Mononuclear cell (primary cell): ENCODE data around the gene CNNM2. TPM values are rescaled to one million over a fixed set of nuclear protein-coding genes. Genes with fewer than 3 reads are reported as not detected.

Experiments used
- H3K27me3 ChIP-seq: 2 replicates; pipeline ENCODE4 v1.6.0; 2011; ENCODE audit warnings: low read length, control low read depth; ENCODE audit not compliant: insufficient read depth
- H3K4me1 ChIP-seq: 2 replicates; pipeline ENCODE4 v1.5.1; 2011; ENCODE audit warnings: mild to moderate bottlenecking, low read length, control low read depth; ENCODE audit not compliant: insufficient read depth
- H3K4me3 ChIP-seq: 2 replicates; pipeline ENCODE4 v1.5.1; 2011; ENCODE audit warnings: mild to moderate bottlenecking, low read length, moderate library complexity
- H3K9me3 ChIP-seq: 2 replicates; pipeline ENCODE4 v1.5.1; 2011; ENCODE audit warnings: low read depth, mild to moderate bottlenecking, control low read depth, low read length
- total RNA-seq: library from RNA; depleted of rRNA; stranded (reverse); fragments of >200 nt; gene quantifications from one replicate; pipeline ENCODE4 v1.2.3, GENCODE V29; 2012

The CNNM2 gene
- total RNA-seq, 1 donor = 7.3 TPM

DNA sequence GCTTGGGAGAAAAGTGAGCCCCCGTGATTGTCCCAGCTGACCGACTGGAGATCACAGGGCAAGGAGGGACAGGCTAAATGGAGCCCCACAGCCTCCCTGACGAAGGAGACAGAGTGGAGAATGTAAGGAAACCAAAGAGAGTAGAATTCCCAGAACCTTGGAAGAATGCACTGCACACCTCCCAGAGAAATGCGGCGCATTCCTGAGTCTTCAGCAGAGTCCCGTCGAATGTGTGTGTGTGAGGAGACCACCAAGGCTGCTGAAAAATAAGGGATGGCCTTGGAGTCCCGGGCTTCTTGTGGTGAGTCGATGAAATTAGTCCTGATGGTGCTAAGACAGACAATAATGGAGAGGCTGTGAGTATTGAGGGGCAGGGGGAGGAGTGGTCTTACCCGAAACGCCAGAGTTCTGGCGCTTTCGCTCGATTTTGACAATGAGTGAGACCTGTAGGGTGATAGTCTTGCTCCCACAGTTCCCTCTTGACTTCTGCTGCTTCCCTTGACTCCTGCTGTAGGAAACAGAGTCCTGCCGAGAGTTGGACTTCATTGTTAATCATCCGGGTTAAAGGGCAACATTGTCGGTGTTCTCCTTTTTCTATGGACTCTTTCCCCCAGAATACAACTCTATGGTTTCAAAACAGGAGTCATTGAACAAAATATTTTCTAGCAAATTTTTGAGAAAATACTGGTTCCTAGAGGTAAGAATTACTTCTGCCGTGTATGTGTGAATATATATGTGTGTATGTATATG, 103.2 kb downstream of the CNNM2 start:
- Histone ChIP-seq H3K4me3 (no peak overlapping the region), H3K27me3 (no peaks in the 10 kb centered on the region), H3K9me3 (no peaks in the 10 kb centered on the region)

GRCh38 chr10:103021900-103022293, 103.8 kb downstream of the CNNM2 start:
- H3K9me3 ChIP-seq = no peaks in the 10 kb centered on the region
- no peaks in the 10 kb centered on the region for H3K4me1 ChIP-seq
- no peak overlapping the region for H3K4me3 ChIP-seq
- no peaks in the 10 kb centered on the region for H3K27me3 ChIP-seq

More for the DNA sequence above, 103.2 kb downstream of the CNNM2 start:
- no peaks in the 10 kb centered on the region for H3K4me1 ChIP-seq

- H3K9me3 ChIP-seq = no peaks in the 10 kb centered on the region
- no peaks in the 10 kb centered on the region for H3K27me3 ChIP-seq
- no peak overlapping the region for H3K4me3 ChIP-seq
- H3K4me1 ChIP-seq = no peaks in the 10 kb centered on the region
Measured at GRCh38 chr10:103025696-103026095, 107.6 kb downstream of the CNNM2 start.

DNA sequence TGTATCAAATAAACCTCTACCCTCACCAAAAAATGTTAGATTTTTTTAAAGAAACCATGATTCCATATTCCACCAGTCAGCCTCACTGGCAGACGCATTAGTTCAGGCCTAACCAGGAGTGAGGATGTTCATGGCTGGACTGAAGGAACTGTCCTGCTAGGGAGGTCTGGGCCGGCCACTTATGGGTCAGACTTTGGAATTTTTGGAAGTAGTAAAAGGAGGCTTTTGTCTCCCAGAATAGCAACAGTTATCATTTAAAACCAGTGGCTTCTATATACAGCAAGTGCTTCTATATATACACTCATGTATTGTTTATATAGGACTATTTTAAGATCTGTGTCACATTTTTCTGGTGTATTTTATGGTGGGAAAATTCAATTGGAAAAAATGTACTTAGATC, 120.5 kb downstream of the CNNM2 start:
- H3K4me3 ChIP-seq = no peak overlapping the region

GRCh38 chr10:103040418-103040817, 122.3 kb downstream of the CNNM2 start:
- Histone ChIP-seq H3K9me3 (no peaks in the 10 kb centered on the region), H3K4me3 (no peak overlapping the region), H3K4me1 (no peaks in the 10 kb centered on the region), H3K27me3 (no peaks in the 10 kb centered on the region)

More for the DNA sequence above, 120.5 kb downstream of the CNNM2 start:
- Histone ChIP-seq H3K4me1 (no peaks in the 10 kb centered on the region), H3K27me3 (no peaks in the 10 kb centered on the region), H3K9me3 (no peaks in the 10 kb centered on the region)

DNA sequence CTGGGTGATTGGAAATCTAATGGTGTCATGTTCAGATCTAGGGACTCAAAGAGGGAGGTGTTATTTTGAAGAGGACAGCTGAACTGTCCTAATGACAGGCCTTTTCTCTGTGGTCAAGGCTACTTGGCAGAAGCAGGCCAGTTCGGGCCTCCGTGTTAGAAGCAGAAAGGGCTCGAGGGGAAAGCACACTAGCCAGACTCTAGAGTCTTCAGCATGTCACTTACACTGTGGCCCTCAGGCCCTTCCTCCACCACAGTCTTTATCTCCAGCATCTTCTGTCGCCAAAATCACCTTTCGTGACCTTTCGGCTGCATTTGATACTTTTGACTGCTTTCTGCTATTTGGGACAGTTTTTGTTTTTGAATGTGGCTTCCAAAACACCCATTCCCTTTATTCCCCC, 123.3 kb downstream of the CNNM2 start:
- Histone ChIP-seq H3K9me3 (no peaks in the 10 kb centered on the region), H3K4me3 (no peak overlapping the region), H3K4me1 (no peaks in the 10 kb centered on the region), H3K27me3 (no peaks in the 10 kb centered on the region)

DNA sequence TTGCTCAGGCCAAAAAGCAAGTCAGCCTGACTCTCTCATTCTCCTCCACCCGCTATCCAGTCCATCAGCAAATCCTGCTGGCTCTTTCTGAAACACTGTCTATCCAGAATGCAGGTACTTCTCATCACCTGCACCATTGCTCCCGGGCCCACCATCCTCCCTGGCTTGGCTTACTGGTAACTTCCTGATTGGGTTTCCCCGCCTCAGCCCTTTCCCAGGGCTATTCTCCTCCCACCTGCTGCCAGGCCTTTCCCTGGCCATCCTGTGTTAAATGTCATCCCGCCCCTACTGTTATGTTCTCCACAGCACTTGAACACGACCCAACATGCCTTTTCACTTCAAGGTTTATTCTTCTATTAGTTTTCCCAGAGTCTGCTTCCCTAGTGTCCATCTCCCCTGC, 124.0 kb downstream of the CNNM2 start:
- no peaks in the 10 kb centered on the region for H3K27me3 ChIP-seq
- H3K4me3 ChIP-seq = no peak overlapping the region
- H3K9me3 ChIP-seq = no peaks in the 10 kb centered on the region
- no peaks in the 10 kb centered on the region for H3K4me1 ChIP-seq

DNA sequence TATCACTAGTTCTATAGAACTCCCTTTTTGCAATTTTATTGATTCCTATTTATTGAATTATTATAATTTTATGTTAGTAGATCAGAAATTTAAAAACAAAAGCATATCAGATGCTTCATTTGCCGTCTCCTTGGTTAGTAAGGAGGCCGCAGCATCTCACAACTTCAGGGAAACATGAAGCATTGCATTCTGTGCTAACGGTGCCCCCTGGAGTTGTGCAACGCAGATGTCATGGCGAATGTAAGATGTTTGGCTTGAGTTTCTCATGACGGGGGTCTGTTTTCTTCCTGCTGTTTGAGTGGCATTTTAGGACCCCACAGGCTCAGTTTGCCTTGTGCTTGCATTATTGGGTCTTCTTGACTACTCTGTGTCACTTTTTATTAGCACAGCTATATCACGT, 124.8 kb downstream of the CNNM2 start:
- no peaks in the 10 kb centered on the region for H3K9me3 ChIP-seq
- H3K4me3 ChIP-seq = no peak overlapping the region
- no peaks in the 10 kb centered on the region for H3K27me3 ChIP-seq
- H3K4me1 ChIP-seq = no peaks in the 10 kb centered on the region

DNA sequence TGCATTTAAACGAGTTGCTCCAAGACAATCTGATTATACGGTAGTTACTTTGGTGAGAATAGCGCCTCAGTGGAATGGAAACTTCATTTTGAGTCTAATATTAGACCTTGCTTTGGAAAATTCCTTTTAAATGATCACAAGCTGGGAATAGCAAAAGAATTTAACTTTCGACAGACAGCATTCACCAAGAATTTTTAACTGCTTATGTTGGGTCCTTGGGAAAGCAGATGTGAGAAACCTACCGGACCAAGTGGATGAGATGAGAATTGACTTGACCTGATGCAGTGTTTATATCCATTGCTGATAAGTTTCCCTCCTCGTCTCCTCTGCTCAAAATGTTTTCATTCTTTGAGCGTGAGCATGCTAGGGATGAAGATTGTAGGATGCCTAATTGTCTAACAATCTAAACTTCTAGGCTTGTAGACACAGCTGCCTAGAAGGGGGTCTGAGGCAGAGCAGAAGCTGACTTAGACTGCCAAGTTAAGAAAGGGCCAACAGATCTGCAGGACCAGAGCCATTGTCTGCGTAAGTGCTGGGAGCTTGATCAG, 126.9 kb downstream of the CNNM2 start:
- H3K27me3 ChIP-seq = no peaks in the 10 kb centered on the region
- H3K4me3 ChIP-seq = no peak overlapping the region
- no peaks in the 10 kb centered on the region for H3K4me1 ChIP-seq
- no peaks in the 10 kb centered on the region for H3K9me3 ChIP-seq

GRCh38 chr10:103045961-103046360, 127.9 kb downstream of the CNNM2 start:
- H3K4me1 ChIP-seq = no peaks in the 10 kb centered on the region
- H3K4me3 ChIP-seq = no peak overlapping the region
- no peaks in the 10 kb centered on the region for H3K9me3 ChIP-seq
- H3K27me3 ChIP-seq = no peaks in the 10 kb centered on the region

DNA sequence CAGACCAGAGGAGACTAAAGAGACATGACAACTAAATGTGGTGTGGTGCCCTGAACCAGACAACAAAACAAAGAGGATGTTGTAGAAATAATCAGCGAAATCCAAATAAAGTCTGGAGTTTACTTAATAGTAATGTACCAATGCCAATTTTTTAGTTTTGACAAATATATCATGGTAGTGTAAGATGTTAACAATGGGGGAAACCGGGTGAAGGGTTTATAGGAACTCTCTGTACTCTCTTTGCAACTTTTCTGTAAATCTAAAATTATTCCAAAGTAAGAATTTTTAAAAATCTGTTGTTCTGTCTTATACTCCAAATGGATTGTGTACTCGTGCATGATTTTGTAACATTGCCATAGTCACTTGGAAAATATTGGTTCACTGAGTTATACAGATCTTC, 129.3 kb downstream of the CNNM2 start:
- no peaks in the 10 kb centered on the region for H3K27me3 ChIP-seq
- no peak overlapping the region for H3K4me3 ChIP-seq
- no peaks in the 10 kb centered on the region for H3K9me3 ChIP-seq
- H3K4me1 ChIP-seq = no peaks in the 10 kb centered on the region

DNA sequence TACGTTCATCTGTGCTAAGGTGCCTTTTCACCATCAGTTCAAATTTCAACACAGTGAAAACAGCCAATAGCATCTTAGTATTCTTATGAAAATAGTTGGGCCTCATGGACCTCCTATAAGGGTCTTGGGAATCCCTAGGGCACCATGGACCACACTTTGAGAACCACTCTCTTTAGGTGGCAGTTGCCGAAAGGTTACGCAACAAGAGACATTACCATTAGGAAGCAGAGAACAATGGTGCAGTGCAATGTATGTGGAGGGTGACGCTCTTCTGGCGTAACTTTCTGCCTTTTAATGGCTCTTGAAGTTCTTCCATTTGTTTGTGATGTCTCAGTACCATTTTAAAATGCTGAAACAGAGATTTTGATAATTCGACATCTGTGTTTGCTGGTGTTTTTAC, 131.1 kb downstream of the CNNM2 start:
- H3K9me3 ChIP-seq = no peaks in the 10 kb centered on the region
- no peaks in the 10 kb centered on the region for H3K27me3 ChIP-seq
- H3K4me3 ChIP-seq = no peak overlapping the region
- H3K4me1 ChIP-seq = peaks cover 13% of the 10 kb centered on the region

- Histone ChIP-seq H3K9me3 (no peaks in the 10 kb centered on the region), H3K4me1 (peaks cover 18% of the 10 kb centered on the region), H3K27me3 (no peaks in the 10 kb centered on the region), H3K4me3 (peak overlapping the region; percentile 33)
Measured at GRCh38 chr10:103053659-103054581, 135.8 kb downstream of the CNNM2 start.

DNA sequence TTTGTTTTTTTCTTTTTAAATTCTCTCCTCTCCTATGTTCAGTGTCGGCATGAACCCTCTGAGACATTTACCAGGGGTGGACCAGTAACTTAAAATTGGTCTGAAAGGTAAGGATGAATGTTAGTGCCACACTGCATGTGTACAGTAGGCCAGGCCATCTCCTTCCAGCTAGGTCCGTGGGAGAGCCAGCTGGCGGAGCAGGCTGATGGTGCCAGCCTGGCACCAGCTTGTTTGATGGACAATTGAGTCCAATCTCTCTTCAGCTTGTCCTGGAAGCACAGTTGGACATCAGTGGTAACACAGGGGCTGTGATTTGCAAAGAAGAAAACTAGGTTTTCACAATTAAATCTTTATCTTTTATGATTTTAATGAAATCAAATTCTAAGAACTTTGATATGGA, 136.5 kb downstream of the CNNM2 start:
- peaks cover 18% of the 10 kb centered on the region for H3K4me1 ChIP-seq
- H3K9me3 ChIP-seq = no peaks in the 10 kb centered on the region
- H3K4me3 ChIP-seq = no peak overlapping the region
- H3K27me3 ChIP-seq = no peaks in the 10 kb centered on the region

- Histone ChIP-seq H3K27me3 (no peaks in the 10 kb centered on the region), H3K9me3 (no peaks in the 10 kb centered on the region), H3K4me3 (no peak overlapping the region), H3K4me1 (peaks cover 18% of the 10 kb centered on the region)
Measured at GRCh38 chr10:103055105-103055504, 137.0 kb downstream of the CNNM2 start.
